ENCODE data around the gene NRXN2. TPM values are rescaled to one million over a fixed set of nuclear protein-coding genes. Genes with fewer than 3 reads are reported as not detected.

Gene NRXN2
- not detected in 2 replicates for total RNA-seq

DNA sequence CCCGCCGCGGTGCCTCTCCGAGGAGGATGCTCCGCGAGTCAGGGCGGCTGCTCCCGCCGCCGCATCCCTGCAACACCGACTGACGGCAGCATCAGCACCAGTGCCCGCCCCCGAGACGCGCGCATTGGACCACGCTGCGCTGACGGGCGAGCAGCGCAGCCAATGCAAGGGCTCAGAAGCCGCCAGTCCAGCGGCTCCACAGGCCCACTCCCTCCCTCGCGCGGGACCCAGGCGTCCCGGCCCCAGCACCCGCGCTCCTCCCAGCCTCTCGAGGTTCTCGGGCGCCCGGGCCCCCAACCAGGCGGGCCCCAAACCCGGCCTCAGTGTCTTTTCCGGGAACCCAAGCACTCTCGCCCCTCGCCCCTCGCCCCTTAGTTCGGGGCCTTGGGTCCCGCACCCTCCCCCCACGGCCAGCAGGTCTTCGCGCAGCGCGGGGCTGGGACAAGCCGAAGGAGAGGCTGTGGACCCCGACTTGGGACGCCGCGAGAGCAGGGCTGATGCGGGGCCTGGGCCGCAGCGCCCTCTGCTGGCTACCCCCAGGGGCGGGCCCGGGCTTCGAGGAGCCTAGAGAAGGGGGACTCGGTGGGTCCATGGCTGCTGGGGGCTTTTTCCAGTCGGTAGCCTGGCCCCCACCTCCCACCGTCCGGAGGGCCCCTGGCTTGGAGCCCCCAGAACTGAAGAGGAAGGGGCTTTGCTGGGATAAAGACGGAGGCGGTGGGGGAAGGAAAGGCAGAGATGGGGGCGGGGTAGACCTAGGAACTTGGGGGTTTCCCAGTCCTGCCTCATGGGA, at the start of gene NRXN2:
Gene NRXN2, minus strand, starts transcription at position 81 of the 790 bp plus-strand sequence. CDS start 9,498 bp downstream, outside the sequence.

DNA sequence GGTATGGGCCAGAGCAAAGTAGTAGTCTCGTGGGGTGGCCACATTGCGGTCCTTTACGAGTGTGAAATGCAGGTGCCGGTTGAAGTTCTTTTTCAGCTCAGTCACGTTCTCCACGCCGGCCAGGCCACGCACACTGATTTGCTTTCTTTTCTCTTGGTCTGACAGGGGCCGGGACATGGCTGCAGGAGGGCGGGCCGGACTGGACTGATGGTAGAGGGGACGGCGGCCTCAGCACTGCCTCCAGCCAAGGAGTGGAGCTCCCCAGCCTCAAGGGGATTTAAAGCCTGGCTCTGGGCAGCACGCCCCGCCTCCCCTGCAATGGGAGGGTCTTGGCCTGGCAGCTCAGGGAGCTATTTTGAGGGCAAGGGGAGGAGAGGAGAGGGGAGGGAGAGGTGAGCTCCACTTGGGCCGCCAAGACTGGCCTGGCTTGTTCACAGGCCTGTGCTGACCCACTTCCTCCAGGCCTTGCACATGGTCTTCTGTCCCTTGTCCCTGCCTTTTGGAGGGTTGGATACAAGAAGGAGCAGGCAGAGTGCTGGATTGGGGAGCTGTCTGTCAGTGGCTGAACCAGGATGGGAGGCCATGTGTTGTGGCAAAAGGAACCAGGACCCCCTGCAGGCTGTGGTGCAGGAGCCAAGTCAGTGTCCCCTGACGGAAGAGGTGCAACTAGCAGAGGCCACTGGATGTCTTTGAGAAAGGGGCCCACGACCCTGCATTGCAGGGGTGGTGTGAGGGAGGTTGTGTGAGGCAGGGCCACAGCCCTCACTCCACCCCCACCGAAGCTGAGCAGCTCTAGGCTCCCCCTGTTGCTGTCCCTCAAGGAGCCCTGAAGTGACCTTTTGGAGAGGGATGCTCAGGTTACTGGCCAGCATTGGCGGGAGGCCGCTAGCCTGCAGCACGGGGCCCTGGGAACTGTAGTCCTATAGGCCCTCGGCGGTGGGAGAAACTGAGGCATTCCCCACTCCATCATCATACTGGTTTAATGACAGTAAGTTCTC, 37.0 kb upstream of the NRXN2 start, which contains the start of gene PYGM:
Gene PYGM, minus strand, starts transcription at position 253 of the 998 bp plus-strand sequence. Its CDS starts 76 bp downstream, at position 177.

DNA sequence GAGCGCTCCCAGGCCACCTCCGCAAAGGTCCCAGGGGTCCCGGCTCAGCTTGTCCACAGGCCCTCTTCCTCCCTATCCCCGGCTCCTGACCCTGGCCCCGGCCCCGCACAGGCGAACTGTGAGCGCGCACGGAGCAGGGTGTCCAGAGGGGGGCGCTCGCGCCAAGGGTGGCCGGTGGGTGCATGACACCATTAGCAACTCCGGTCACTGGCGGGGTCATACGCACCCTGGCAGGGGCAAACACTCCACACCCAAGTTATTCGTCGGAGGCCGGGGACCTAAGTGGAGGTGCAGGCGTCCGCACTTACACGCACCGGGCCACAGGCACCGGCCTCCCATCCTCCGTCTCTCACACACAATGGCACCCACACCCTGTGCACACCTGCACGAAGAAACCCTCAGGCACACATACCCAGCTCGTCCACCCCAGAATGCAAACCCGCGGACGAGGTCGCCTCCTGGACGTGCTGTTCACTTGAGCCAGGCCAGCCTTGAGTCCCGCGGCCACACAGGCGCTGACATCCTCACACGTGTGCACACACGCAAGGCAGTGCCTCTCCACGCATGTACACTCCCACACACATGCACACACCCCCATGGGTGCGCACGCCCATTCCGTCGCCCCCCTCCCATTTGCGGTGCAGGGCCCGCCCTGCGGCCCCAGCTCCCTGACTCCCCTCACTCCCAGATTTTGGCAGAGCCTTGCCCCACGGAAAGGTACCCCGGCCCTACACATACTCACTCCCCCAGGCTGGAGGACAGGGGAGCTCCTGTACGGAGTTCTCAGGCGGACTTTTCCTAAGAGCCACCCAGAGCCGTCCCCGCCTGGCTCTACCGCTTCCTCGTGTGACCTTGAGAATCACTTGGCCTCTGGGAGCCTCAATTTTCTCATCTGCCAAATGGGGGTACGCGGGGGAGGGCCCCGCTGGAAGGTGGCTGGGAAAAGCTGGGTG, 20.9 kb upstream of the NRXN2 start, which contains the start of gene RASGRP2:
Gene RASGRP2, minus strand, starts transcription at position 552 of the 953 bp plus-strand sequence. CDS start 1,276 bp downstream, outside the sequence.

DNA sequence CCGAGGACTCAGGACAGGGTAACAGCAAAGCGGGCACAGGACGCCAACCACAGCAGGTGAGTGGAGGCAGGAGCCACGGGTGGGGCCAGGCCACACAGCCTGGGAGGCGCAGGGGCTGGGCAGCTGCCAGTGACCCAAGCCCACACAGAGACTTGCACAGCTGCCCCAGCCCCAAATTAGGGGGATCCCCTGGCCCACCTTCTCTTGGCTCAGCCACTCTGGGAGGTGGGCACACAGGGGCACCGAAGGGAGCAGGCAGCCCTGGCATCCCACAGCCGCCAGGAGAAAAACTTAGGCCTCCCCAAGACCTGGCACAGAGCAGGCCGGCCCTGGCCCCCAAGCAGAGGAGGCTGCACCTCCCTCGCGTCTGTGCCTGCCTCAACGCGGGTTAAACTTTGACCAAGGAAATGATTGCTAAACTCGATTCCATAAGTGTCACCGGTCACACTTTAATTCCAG, 132.2 kb downstream of the NRXN2 start, which contains the start of gene SLC22A12:
Gene SLC22A12, plus strand, starts transcription at position 458 of the 459 bp plus-strand sequence. CDS start 337 bp downstream, outside the sequence.

Other genes starting within 250 kb of the NRXN2 start
- gene SLC22A11, start 167.3 kb downstream of the NRXN2 start, total RNA-seq: 0.25 and 0.33 TPM in 2 replicates
- not detected in 2 replicates for gene SLC22A12, start 132.0 kb downstream of the NRXN2 start, total RNA-seq
- gene RASGRP2, start 20.9 kb upstream of the NRXN2 start, total RNA-seq: 1.3 TPM in 1 of 2 replicates, not detected in the other
- 0.16 and 2.3 TPM in 2 replicates for gene PYGM, start 36.8 kb upstream of the NRXN2 start, total RNA-seq
- 160 and 190 TPM in 2 replicates for gene SF1, start 55.3 kb upstream of the NRXN2 start, total RNA-seq
- gene MAP4K2, start 80.0 kb upstream of the NRXN2 start, total RNA-seq: 26.4 and 29.5 TPM in 2 replicates
- 34.2 and 34.9 TPM in 2 replicates for gene MEN1, start 87.4 kb upstream of the NRXN2 start, total RNA-seq
- 2.1 and 10.1 TPM in 2 replicates for gene CDC42BPG, start 121.5 kb upstream of the NRXN2 start, total RNA-seq
- gene EHD1, start 155.4 kb upstream of the NRXN2 start, total RNA-seq: 109 and 125 TPM in 2 replicates
- 27.2 and 29.9 TPM in 2 replicates for gene ATG2A, start 194.0 kb upstream of the NRXN2 start, total RNA-seq
- 14.3 and 24.8 TPM in 2 replicates for gene PPP2R5B, start 201.5 kb upstream of the NRXN2 start, total RNA-seq
- not detected in 2 replicates for gene GPHA2, start 212.7 kb upstream of the NRXN2 start, total RNA-seq
- not detected in 2 replicates for gene MAJIN, start 248.9 kb upstream of the NRXN2 start, total RNA-seq